Spleen (tissue), 7 donors: ENCODE data around the gene MUS81.

Experiments used
- POLR2A ChIP-seq, 3 donors: fragments of 450-650 bp; IDR thresholded peaks; one replicate each; pipeline ENCODE4 v1.5.1; 2017; ENCODE audit warnings: antibody characterized with exemption in 3 of 3, mild to moderate bottlenecking in 1 of 3
- POLR2AphosphoS5 ChIP-seq, 3 donors: sonication (generic); formaldehyde crosslinking; IDR thresholded peaks; one replicate each; pipeline ENCODE4 v1.5.1; 2017; ENCODE audit warnings: antibody characterized with exemption in 3 of 3
- TF ChIP-seq, protein P1 (sequence below), 11 experiments: fragments of 200-600 bp in 7 of 11; fragments of 450-650 bp in 4 of 11; sonication (generic) in 4 of 11; IDR thresholded peaks in 8 of 11; conservative IDR thresholded peaks in 3 of 11; 1 replicate in 7 of 11; 2 replicates in 4 of 11; pipeline versions ENCODE4 v1.4.0 to v1.8.0; 2016 to 2021; ENCODE audit warnings: antibody characterized with exemption in 11 of 11, inconsistent platforms in 4 of 11, mild to moderate bottlenecking in 1 of 11
- donor health status: DM: no; HTN: no; CAD: no; lungs with moderate emphysema.
- donor health status: DM: no; HTN: no; CAD: no.
- donor health status: DM: no; HTN: no; CAD: no.

DNA sequence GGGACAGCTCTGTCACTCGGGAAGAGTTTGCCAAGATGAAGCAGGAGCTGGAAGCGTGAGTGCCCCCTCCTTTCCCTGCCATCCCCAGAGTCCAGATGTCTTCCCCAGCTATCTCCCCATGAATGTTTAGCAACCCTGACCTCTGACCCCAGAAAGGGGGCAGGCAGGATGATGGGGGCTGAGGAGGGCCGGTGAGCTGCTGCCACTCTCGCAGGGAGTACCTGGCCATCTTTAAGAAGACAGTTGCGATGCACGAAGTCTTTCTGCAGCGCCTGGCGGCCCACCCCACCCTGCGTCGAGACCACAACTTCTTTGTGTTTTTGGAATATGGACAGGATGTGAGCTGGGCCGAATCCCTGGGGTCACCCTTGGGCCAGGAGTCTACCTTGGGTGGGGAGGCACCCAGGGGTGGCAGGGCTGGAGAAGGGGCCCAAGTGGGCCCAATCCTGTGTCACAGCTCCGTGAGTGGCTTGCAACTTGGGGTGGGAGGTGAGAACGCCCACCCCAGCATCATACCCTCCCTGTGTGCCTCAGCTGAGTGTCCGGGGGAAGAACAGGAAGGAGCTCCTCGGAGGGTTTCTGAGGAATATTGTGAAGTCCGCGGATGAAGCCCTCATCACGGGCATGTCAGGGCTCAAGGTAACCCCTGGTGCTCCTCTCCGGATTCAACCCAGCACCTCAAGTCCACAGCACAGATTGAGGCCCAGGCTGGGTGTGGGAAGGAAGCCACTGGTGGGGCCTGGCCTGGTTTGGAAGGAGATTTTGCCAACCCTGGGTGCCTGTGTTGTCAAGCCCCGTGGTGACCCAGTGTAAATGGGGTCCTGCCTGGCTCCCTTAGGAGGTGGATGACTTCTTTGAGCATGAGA is 9.8 kb upstream of the MUS81 start:
- TF ChIP-seq, protein P1, sequence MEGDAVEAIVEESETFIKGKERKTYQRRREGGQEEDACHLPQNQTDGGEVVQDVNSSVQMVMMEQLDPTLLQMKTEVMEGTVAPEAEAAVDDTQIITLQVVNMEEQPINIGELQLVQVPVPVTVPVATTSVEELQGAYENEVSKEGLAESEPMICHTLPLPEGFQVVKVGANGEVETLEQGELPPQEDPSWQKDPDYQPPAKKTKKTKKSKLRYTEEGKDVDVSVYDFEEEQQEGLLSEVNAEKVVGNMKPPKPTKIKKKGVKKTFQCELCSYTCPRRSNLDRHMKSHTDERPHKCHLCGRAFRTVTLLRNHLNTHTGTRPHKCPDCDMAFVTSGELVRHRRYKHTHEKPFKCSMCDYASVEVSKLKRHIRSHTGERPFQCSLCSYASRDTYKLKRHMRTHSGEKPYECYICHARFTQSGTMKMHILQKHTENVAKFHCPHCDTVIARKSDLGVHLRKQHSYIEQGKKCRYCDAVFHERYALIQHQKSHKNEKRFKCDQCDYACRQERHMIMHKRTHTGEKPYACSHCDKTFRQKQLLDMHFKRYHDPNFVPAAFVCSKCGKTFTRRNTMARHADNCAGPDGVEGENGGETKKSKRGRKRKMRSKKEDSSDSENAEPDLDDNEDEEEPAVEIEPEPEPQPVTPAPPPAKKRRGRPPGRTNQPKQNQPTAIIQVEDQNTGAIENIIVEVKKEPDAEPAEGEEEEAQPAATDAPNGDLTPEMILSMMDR (IDR thresholded peaks at IDR 0.05 in 8 of 11, conservative IDR thresholded peaks at IDR 0.05 in 3 of 11), result no peak
- TF ChIP-seq POLR2A (IDR thresholded peaks at IDR 0.05) (no peak), POLR2AphosphoS5 (IDR thresholded peaks at IDR 0.05) (peak; percentile 31 to 69 (median 48))
